BJ (cell line): Measurements from ENCODE around the gene CLSTN2. TPM values are rescaled to one million over a fixed set of nuclear protein-coding genes. Genes with fewer than 3 reads are reported as not detected.

ENCODE experiments used
- CTCF ChIA-PET: fragments of 350-600 bp; formaldehyde crosslinking; extraction: SDS; loops from one replicate; lab custom pipeline; 2021; ENCODE audit warnings: antibody characterized with exemption, inconsistent platforms; lab: Yijun Ruan, JAX
- POLR2A ChIA-PET: fragments of 300-600 bp; sonication (Branson Sonifier 250); formaldehyde crosslinking; extraction: SDS; loops from one replicate; lab custom pipeline; 2021; ENCODE audit warnings: antibody characterized with exemption; lab: Charles Lee
- DNase-seq: peaks from one replicate; pipeline ENCODE4 v3.0.0-alpha.2; 2011; ENCODE audit warnings: low read depth
- H3K27me3 ChIP-seq: 2 replicates; pipeline ENCODE4 v1.6.0; 2011; ENCODE audit warnings: low read length; ENCODE audit not compliant: control insufficient read depth, insufficient read depth
- H3K36me3 ChIP-seq: 2 replicates; pipeline ENCODE4 v1.5.1; 2011; ENCODE audit warnings: low read length; ENCODE audit not compliant: control insufficient read depth, insufficient read depth
- H3K4me3 ChIP-seq: 2 replicates; pipeline ENCODE4 v1.5.1; 2011; ENCODE audit warnings: low read depth, mild to moderate bottlenecking, control low read depth, low read length
- polyA plus RNA-seq: library from polyadenylated mRNA; depleted of rRNA; stranded (reverse); fragments of >200 nt; gene quantifications from 2 replicates; pipeline ENCODE4 v1.2.3, GENCODE V29; 2011
- TF ChIP-seq, protein P1 (sequence below): IDR thresholded peaks from 2 replicates; pipeline ENCODE4 v1.5.1; 2011; ENCODE audit warnings: low read depth, mild to moderate bottlenecking, control low read depth, inconsistent platforms, low read length, moderate library complexity; ENCODE audit not compliant: insufficient read depth

The CLSTN2 gene
- polyA plus RNA-seq, 1 experiment, result 1.8 TPM

DNA sequence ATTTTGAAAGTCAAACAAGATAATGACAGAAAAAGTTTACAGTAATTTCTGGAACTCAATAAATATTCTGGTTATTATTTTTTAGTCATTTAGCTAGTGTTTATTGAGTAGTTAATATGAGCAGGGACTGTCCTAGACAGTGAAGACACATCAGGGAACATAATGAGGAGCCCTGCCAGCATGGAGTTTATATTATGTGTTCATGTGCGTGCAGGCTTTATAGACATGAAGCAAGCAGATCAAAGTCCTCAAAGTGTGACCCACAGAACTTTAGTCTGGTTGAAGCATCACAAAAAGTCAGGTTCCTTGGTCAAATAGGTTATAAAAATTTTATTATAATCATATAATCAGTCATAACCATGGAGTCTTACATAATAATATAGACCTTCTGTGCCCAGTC, 289.3 kb downstream of the CLSTN2 start:
- Histone ChIP-seq H3K27me3 (no peaks in the 10 kb centered on the region), H3K36me3 (no peaks in the 10 kb centered on the region), H3K4me3 (no peak overlapping the region)
- POLR2A ChIA-PET, result no interaction called here
- CTCF ChIA-PET, result no interaction called here
- TF ChIP-seq, protein P1, sequence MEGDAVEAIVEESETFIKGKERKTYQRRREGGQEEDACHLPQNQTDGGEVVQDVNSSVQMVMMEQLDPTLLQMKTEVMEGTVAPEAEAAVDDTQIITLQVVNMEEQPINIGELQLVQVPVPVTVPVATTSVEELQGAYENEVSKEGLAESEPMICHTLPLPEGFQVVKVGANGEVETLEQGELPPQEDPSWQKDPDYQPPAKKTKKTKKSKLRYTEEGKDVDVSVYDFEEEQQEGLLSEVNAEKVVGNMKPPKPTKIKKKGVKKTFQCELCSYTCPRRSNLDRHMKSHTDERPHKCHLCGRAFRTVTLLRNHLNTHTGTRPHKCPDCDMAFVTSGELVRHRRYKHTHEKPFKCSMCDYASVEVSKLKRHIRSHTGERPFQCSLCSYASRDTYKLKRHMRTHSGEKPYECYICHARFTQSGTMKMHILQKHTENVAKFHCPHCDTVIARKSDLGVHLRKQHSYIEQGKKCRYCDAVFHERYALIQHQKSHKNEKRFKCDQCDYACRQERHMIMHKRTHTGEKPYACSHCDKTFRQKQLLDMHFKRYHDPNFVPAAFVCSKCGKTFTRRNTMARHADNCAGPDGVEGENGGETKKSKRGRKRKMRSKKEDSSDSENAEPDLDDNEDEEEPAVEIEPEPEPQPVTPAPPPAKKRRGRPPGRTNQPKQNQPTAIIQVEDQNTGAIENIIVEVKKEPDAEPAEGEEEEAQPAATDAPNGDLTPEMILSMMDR, result no peak
- no peak for DNase-seq

DNA sequence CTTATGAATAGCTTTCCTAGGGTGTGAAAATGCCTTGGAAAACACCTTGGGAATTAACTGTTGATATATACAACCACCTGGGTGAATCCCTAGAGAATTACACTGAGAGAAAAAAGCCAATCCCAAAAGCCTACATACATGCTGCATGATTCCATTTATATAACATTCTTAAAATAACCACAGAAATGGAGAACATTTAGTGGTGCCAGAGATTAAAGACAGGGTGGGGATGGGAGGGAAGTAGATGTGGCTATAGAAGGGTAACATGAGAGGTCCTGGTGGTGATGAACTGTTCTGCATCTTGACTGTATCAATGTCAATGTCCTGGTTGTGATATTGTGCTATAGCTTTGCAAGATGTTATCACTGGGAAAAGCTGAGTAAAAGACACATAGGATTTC, 291.0 kb downstream of the CLSTN2 start:
- Histone ChIP-seq H3K4me3 (no peak overlapping the region), H3K27me3 (no peaks in the 10 kb centered on the region), H3K36me3 (no peaks in the 10 kb centered on the region)
- TF ChIP-seq, protein P1, result no peak
- CTCF ChIA-PET, result no interaction called here
- POLR2A ChIA-PET, result no interaction called here
- DNase-seq, result no peak

DNA sequence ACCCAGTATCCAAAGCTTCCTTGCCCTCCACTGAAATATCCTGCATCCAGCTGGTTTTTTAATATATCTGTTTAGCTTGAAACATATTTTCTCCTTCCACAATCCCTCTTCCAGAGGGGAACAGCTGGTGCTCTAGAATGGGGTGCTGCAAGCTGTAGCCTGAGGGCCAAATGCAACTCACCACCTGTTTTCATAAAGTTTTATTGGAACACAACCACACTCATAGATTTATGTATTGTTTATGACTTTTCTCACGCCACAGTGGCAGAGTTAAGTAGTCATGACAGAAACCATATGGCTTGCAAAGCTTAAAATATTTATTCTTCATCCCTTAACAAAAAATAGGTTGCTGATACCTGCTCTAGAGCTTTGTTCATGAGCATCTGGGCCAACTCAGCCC, 298.7 kb downstream of the CLSTN2 start:
- POLR2A ChIA-PET, result no interaction called here
- Histone ChIP-seq H3K27me3 (no peaks in the 10 kb centered on the region), H3K4me3 (no peak overlapping the region), H3K36me3 (no peaks in the 10 kb centered on the region)
- TF ChIP-seq, protein P1, result no peak
- no peak for DNase-seq
- CTCF ChIA-PET, result interaction anchor here (0.6 kb wide), 1 partner anchor 19 kb away, joined by 3 read pairs; no protein-coding TSS in a partner anchor

DNA sequence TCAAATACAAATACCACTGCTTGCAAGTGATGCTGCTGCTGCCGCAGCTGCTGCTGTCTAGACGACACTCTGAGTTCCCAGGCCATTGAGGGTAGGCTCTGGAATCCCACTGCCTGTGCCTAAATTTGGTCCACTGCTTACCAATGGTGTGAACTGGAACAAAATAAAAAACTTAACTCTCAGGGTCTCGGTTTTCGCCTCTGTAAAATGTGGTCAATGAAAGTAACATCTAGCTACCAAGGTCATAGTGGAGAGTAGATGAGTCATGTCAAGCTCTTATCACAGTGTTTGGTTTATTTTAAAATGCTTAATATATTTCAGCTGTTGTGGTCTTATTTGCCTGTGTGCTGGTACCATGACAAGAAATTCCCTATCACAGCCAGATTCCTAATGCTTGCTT, 299.3 kb downstream of the CLSTN2 start:
- CTCF ChIA-PET, result no interaction called here

DNA sequence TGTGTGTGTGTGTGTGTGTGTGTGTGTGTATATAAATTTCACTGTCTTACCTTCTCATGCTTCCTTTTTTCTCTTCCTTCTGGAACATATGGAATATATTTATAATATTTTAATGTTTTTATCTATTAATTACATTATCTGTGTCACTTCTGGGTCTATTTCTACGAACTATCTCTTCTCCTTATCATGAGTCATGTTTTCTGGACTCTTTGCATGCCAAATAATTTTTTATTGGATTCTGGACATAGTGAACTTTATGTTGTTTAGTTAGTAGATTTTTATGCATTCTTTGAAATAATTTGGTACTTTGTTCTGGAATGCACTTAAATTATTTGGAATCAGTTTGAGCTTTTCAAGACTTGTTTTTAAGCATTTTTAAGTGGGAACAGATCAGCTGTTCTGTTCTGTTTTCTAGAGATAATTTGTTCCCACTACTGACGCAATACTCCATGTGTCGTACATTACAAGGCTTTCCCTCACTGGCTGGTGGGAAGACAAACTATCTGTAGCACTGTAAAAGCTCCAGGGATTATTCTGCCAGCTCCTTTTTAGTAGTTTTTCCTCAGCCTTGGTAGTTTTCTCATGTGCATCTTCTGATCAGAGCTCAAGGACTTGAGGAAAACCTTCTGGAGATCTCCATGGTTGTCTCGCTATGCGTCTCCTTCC, 302.0 kb downstream of the CLSTN2 start:
- DNase-seq, result peak; percentile 2
- ChIA-PET CTCF (interaction anchor here (0.9 kb wide), 1 partner anchor 8 kb away, joined by 3 read pairs; no protein-coding TSS in a partner anchor), POLR2A (no interaction called here)
- TF ChIP-seq, protein P1, result no peak
- H3K4me3 ChIP-seq, result no peak overlapping the region
- H3K36me3 ChIP-seq, result no peaks in the 10 kb centered on the region
- H3K27me3 ChIP-seq, result no peaks in the 10 kb centered on the region

More for the DNA sequence above, 299.3 kb downstream of the CLSTN2 start:
- H3K27me3 ChIP-seq, result no peaks in the 10 kb centered on the region
- H3K36me3 ChIP-seq, result no peaks in the 10 kb centered on the region
- no peak for DNase-seq
- H3K4me3 ChIP-seq, result no peak overlapping the region
- TF ChIP-seq, protein P1, result no peak
- POLR2A ChIA-PET, result no interaction called here
